Gastrocnemius medialis (tissue), 4 donors: ENCODE data around the gene PPP1R11.

ENCODE experiments used
- POLR2A ChIP-seq, 2 donors: fragments of 450-650 bp; IDR thresholded peaks; one replicate each; pipeline ENCODE4 v1.6.1; 2017; ENCODE audit warnings: antibody characterized with exemption in 2 of 2, mild to moderate bottlenecking in 2 of 2, moderate library complexity in 2 of 2
- TF ChIP-seq, protein P1 (sequence below), 5 experiments: fragments of 450-650 bp in 3 of 5; fragments of 200-600 bp in 2 of 5; sonication (generic) in 2 of 5; IDR thresholded peaks in 4 of 5; conservative IDR thresholded peaks in 1 of 5; 1 replicate in 4 of 5; 2 replicates in 1 of 5; pipeline ENCODE4 v1.5.1; 2016 to 2019; ENCODE audit warnings: antibody characterized with exemption in 5 of 5, mild to moderate bottlenecking in 3 of 5, moderate library complexity in 3 of 5

DNA sequence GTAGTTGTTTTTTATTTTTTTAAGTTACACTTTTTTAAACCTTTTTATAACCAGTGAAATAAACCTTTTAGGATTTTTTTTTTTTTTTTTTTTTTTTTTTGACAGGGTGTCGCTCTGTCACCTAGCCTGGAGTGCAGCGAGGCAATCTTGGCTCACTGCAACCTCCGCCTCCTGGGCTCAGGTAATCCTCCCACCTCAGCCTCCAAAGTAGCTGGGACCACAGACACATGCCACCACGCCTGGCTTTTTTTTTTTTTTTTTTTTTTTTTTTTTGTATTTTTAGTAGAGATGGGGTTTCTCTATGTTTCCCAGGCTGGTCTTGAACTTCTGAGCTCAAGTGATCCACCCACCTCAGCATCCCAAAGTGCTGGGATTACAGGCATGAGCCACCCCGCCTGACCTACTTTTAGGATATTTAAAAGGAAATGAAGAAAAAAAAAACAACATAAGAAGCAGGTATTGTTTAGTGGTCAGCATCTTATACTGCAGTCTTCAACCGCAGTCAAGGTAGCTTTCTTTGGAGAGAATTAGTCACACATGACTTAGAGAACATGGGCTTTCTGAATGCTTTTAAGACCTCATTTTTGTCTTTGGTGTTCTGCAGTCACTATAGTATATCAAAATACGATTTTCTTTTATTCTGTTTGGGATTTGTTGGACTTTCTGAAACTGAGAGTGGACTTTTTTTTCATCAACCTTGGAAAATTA, 4.4 kb upstream of the PPP1R11 start:
- TF ChIP-seq, protein P1, sequence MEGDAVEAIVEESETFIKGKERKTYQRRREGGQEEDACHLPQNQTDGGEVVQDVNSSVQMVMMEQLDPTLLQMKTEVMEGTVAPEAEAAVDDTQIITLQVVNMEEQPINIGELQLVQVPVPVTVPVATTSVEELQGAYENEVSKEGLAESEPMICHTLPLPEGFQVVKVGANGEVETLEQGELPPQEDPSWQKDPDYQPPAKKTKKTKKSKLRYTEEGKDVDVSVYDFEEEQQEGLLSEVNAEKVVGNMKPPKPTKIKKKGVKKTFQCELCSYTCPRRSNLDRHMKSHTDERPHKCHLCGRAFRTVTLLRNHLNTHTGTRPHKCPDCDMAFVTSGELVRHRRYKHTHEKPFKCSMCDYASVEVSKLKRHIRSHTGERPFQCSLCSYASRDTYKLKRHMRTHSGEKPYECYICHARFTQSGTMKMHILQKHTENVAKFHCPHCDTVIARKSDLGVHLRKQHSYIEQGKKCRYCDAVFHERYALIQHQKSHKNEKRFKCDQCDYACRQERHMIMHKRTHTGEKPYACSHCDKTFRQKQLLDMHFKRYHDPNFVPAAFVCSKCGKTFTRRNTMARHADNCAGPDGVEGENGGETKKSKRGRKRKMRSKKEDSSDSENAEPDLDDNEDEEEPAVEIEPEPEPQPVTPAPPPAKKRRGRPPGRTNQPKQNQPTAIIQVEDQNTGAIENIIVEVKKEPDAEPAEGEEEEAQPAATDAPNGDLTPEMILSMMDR (IDR thresholded peaks at IDR 0.05 in 4 of 5, conservative IDR thresholded peaks at IDR 0.05 in 1 of 5): no peak
- no peak for TF ChIP-seq POLR2A (IDR thresholded peaks at IDR 0.05)
